CD4-positive, alpha-beta T cell treated with Interleukin-17A for 1 hour (primary cell): ENCODE measurements around the gene PARD3B.

Experiments used
- DNase-seq: peaks from one replicate; pipeline ENCODE4 v3.0.0-alpha.2; 2020

PARD3B gene

DNA sequence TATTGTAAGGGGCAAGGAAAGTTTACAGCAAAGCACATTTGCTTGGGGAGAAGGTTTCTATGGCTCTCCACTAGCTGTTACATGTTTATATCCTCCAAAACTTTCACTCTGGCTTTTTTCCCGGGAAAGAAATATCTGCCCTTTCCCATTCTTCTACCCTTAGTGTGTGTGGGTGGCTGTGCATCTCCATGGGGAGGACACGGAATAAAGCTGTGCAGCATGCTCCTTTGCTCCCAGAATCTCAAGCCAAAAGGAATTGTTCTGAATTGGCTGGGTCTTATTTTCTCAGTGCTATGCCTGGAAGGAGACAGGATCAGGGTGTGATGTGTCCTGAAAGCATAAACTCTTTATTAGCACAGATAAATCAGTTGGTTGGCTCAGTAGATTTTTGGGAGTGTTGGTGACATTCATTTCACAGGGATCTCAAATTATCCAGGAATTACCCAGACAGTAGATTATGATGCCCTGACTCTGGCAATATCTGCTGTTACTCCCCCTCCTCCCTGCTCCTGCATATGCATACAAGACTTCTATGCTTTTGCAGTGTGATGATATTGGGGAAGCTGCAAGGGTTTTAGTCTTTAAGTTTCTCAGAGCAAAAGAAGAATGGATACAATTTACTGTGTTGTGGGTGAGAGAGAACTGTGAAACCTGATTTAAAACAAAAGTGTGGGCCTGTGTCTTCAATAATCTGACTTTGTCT is 63.1 kb downstream of the PARD3B start:
- DNase-seq, result no peak

DNA sequence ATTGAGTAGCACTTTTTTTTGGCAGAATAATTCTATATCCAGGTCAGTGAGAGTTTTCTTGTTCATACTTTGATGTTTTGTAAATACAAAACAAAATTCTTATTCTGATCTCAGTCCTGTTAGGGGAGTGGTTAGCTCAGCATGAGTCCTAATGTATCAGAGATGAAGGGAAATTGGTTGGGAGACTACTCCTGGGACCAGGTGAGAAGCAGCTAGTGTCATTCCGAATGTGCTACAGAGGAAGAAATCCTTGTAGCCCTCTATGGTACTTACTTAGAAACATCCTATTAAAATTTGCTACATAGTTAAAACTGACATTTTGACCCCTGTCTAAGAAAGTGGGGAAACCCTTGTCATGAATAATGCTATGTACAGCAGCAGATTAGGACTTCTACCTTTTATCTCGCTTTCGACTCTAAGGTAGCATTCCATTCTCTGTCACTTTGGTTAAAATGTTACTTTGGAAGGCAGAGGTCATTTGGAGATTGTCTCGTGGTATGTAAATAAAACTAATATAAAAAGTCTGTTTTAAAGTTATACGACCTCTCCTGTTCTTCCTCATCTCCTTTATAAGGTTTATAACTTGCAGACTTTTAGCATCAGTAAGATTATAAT is 65.8 kb downstream of the PARD3B start:
- DNase-seq, result no peak

GRCh38 chr2:204611764-204612163 is 66.5 kb downstream of the PARD3B start:
- no peak for DNase-seq

DNA sequence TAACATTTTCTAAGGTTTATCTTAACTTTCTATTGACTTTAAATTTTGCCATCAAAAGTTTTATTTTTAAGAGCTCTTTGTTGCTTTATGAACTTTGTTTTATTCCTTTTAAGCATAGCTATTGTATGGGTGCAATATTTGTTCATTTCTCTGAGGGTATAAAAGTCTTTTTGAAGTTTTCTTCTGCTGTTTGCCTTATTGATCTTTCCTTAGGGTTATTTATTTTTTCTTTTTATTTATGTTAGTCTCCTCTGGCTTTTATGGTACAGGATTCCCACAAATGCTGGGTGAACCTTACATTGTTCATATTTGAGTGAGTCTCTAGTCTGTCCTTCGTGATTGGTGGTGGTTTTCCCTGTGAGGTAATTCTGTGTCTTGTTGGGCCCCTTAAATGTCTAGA is 68.4 kb downstream of the PARD3B start:
- DNase-seq, result no peak

- DNase-seq, result no peak
Observed at GRCh38 chr2:204615456-204615855, 70.2 kb downstream of the PARD3B start.

- no peak for DNase-seq
Observed at GRCh38 chr2:204625135-204625534, 79.9 kb downstream of the PARD3B start.

GRCh38 chr2:204628926-204629712 is 83.8 kb downstream of the PARD3B start:
- DNase-seq, result no peak

- DNase-seq, result no peak
Observed at GRCh38 chr2:204632410-204632809, 87.1 kb downstream of the PARD3B start.

GRCh38 chr2:204634564-204634963 is 89.3 kb downstream of the PARD3B start:
- DNase-seq, result no peak

DNA sequence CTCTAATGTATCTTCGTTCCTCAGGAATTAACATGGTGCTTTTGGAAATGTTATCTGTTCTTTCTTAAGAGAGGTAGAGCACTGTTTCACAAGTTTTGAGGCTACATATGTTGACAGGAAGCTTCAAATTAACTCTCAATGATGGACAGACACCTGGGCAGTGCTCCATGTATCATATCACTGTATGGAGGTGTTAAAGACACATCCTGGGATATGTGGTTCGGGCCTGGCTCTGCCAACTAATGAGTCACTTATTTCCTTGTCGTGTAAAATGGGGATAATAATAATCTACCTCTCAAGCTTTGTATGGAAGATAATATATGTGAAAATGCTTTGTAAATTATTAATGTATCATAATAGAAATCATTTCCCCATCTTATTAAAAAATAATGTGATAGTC is 90.2 kb downstream of the PARD3B start:
- DNase-seq, result no peak

GRCh38 chr2:204638471-204639194 is 93.4 kb downstream of the PARD3B start:
- DNase-seq, result no peak

DNA sequence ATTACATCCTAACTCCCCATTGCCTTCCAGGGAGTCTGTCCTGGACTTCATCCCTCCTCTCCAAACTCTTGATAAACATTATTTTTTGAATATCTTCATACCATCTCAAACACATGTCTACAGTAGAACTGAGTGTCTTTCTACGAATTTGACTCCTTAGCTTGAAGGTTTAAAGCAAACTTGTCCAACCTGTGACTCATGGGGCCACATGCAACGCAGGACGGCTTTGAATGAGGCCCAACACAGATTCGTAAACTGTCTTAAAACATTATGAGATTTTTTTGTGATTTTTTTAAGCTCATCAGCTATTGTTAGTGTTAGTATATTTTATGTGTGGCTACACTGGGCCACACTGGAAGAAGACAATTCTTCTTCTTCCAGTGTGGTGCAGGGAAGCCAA is 98.1 kb downstream of the PARD3B start:
- no peak for DNase-seq

GRCh38 chr2:204645018-204645773 is 99.9 kb downstream of the PARD3B start:
- DNase-seq, result no peak

DNA sequence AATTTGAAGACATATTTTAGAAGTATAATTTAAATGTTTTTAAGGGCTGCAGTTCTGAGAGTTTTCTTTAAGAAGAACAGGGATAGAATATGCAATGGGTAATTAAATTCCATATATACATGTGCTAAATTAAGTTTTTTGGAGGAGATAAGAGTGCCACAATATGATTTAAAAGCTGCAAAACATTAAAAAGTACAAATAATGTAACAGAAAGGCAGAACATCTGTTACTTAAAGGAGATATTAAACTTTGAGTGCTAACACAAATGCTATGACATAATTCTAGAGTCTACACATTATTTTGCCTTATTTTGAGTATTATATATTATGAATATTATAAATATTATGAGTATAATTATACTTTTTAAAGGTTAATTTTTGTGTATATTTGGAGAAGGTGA is 102.4 kb downstream of the PARD3B start:
- no peak for DNase-seq

GRCh38 chr2:204650611-204651010 is 105.3 kb downstream of the PARD3B start:
- no peak for DNase-seq

DNA sequence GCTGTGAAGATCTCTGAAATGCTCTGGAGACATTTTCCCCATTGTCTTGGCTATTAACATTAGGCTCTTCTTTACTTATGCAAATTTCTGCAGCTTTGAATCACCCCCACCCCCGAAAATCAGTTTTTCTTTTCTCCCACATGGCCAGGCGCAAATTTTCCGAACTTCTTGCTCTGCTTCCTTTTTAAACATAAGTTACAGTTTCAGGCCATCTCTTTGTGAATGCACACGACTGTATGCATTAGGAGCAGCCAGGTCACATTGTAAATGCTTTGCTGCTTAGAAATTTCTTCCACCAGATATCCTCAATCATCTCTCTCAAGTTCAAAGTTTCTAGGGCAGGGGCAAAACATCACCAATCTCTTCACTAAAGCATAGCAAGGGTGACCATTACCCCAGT is 106.8 kb downstream of the PARD3B start:
- DNase-seq, result no peak

- DNase-seq, result no peak
Observed at GRCh38 chr2:204654669-204655068, 109.4 kb downstream of the PARD3B start.

GRCh38 chr2:204655101-204655500 is 109.8 kb downstream of the PARD3B start:
- DNase-seq, result no peak

DNA sequence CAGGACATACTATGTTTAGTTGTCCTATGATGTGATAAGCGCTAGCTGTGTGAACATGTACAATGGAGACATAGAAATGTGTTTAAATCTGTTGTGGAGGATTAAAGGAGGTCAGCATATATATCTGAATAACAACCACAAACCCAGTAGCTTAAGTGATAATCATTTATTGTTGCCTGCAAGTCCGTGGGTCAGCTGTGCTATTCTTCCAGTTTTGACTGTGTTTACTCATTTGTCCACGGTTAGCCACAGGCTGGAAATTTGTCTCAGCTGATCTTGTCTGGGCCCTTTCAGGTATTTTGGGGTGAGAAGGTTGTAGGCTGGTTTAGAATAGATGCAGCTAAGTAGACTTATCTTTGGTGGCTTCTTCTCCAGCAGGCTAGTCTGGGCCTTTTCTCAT is 110.4 kb downstream of the PARD3B start:
- DNase-seq, result no peak

DNA sequence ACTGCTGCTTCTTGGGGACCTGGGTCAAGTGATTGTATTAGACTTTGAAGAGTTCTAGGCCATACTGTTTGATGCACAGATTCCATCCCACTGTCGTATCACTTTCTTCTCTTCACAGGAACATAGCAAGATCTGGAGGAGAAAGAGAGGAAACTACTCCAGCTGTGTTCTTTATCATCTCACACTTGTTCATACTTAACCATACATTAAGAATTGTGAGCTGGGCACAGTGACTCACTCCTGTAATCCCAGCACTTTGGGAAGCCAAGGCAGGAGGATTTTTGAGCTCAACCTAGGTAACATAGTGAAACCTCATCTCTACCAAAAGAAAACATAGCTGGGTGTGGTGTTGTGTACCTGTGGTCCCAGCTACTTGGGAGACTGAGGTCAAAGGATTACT is 111.7 kb downstream of the PARD3B start:
- DNase-seq, result no peak

DNA sequence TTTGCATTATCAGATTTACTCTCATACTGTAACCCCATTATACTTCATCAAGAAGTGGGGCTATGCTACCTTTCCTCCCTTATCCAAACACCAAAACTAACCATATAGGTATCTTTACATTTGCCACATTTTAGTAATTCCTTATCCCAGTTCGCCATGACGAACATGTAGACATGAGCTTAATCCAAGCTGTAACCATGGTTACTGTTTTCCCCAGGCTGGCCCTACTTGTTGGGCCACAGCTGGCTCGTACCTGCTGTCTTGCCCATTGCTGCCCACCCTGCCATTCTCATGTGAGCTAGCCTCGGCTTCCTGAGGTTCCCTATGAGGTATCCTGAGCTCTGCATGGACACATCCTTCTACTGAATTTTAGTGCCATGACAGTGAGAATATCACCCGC is 117.7 kb downstream of the PARD3B start:
- no peak for DNase-seq

DNA sequence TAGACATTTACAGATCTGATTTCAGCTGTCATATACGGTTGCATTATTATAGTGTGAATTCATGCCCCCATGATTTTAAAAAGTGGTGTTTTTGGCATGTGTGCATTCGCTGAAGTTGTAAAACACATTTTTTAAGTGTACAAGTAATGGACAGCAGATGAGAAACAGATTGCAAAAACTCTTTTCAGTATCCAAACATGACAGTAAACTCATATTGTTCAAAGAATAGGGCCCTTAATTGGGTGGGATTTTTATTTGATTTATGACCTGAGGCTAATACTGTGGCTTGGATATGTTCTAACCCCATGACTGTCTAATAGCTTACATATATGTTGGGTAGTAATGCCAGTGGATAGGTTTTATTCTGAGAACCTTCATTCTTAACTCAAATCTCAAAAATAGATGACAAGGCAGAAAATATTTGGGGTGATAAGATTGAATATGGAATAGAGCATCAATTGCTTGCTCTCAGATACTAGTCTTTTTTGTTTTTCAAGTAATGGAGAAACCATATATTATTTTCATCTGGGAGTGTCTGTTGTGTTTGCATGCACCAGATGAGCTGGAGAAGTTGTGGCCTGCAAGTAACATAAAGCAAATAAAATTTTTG is 118.6 kb downstream of the PARD3B start:
- DNase-seq, result no peak
